Hepatocyte (in vitro differentiated cells): ENCODE results near the gene FKBP4.

Experiments used
- EZH2 ChIP-seq: fragments of 200-600 bp; sonication (generic); IDR thresholded peaks from 2 replicates; pipeline ENCODE4 v1.6.1; 2016; ENCODE audit warnings: antibody characterized with exemption, mild to moderate bottlenecking, borderline replicate concordance
- TF ChIP-seq, protein P1 (sequence below): fragments of 200-600 bp; sonication (generic); IDR thresholded peaks from 2 replicates; pipeline ENCODE4 v1.5.1; 2016; ENCODE audit warnings: antibody characterized with exemption, mild to moderate bottlenecking; ENCODE audit not compliant: poor library complexity

DNA sequence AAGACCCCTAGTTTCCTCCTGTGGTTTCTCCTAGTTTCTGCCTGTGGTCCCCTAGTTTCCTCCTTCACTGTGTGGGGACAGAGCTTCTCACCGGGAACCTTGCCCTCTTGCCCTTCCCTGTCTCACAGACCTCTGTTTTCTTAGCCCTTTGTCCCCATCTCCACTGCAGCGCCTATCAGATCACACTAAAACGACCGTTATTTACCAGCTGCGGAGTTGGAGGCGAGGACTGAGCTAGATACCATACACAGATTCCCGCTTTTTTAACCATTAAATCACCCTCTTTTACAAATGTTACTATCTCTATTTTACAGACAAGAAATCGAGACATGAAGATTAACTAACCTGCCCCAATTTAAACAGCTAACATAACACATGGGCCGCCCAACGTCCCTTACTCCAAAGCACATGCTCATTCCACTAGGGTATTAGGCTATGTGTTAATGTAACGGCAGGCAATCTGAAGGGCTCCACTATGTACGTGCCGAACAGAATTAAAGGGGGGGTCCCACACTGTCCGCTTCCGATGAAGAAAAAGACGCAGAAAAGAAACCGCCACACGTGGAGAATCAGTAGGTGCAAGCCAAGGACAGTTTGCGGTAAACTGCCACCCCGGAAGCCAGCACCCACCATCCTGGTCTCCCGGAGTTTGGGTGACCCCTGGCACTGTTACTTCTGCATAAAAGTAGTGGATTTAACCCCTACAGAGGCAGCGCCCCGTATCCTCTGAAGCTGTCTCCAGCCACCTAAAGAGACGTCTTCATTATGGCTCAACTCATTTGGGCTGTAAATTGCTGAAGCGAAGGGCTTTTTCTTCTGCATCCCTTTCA lies 1.9 kb upstream of the FKBP4 start:
- TF ChIP-seq, protein P1, sequence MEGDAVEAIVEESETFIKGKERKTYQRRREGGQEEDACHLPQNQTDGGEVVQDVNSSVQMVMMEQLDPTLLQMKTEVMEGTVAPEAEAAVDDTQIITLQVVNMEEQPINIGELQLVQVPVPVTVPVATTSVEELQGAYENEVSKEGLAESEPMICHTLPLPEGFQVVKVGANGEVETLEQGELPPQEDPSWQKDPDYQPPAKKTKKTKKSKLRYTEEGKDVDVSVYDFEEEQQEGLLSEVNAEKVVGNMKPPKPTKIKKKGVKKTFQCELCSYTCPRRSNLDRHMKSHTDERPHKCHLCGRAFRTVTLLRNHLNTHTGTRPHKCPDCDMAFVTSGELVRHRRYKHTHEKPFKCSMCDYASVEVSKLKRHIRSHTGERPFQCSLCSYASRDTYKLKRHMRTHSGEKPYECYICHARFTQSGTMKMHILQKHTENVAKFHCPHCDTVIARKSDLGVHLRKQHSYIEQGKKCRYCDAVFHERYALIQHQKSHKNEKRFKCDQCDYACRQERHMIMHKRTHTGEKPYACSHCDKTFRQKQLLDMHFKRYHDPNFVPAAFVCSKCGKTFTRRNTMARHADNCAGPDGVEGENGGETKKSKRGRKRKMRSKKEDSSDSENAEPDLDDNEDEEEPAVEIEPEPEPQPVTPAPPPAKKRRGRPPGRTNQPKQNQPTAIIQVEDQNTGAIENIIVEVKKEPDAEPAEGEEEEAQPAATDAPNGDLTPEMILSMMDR = no peak
- no peak for TF ChIP-seq EZH2
